ENCODE measurements around the gene TPRG1. TPM values are rescaled to one million over a fixed set of nuclear protein-coding genes. Genes with fewer than 3 reads are reported as not detected.

Gene TPRG1
- total and polyA plus RNA-seq, 2 of the 4 experiments (the other 2 are of a cell fraction) = 0.17 TPM; not detected in 1

DNA sequence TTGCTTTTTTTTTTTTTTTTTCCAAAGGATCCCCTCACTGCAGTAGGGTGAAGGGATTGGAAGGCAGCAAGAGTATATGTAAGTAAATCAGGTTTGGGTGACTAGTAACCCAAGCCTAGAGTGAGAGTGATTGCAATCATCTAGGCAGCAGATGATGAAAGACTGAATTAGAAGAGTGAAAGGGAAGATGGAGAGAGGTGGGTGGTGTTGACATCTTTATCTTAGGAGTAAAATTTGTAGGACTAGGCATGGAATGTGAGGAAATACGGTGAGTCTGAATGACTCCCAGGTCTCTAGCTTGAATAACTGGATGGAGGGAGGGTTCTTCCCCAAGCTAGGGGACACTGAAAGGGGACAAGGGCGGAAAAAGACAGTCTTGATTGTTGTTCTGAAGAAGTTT lies 63.4 kb downstream of the TPRG1 start:
- no peak overlapping the region for H2BK20ac ChIP-seq (ENCODE audit: low read depth, low read length)
- no peaks in the 10 kb centered on the region for H3K79me1 ChIP-seq (ENCODE audit: low read depth in 1 of 2, low read length in 2 of 2)
- no peaks in the 10 kb centered on the region for H3K36me3 ChIP-seq (ENCODE audit: control insufficient read depth, insufficient read depth, low read length)
- CTCF ChIA-PET = interaction anchor here (0.7 kb wide), 1 partner anchor 244 kb away, joined by 6 read pairs; no protein-coding TSS in a partner anchor
- H3K27ac ChIP-seq (ENCODE audit: insufficient read depth, low read length) = no peak overlapping the region
- H3K9ac ChIP-seq (ENCODE audit: low read depth, low read length) = no peak overlapping the region
- no peaks in the 10 kb centered on the region for H4K20me1 ChIP-seq (ENCODE audit: insufficient read depth, low read length)
- ATAC-seq (ENCODE audit: low read depth) (no peak), DNase-seq (no peak)
- H3K4me3 ChIP-seq (ENCODE audit: insufficient read depth, low read depth, low read length) = no peak overlapping the region
- H3K18ac ChIP-seq (ENCODE audit: low read depth, low read length) = no peak overlapping the region
- H4K5ac ChIP-seq (ENCODE audit: low read depth, low read length) = no peak overlapping the region
- H2AK5ac ChIP-seq (ENCODE audit: low read depth, low read length) = no peak overlapping the region
- intact Hi-C loops (cut with micrococcal nuclease) (no loop called here), dilution Hi-C loops (cut with HindIII; ENCODE audit: low sequenced_read_pairs, unreplicated experiment) (no loop called here), in situ Hi-C loops (cut with MboI; ENCODE audit: low sequenced_read_pairs) (loop anchor here (25.0 kb wide), 1 partner anchor 1523 kb away; the partner anchor contains the start of gene RTP2)
- H3K4me2 ChIP-seq (ENCODE audit: low read depth, low read length) = no peak overlapping the region
- no peaks in the 10 kb centered on the region for H3K9me3 ChIP-seq (ENCODE audit: control insufficient read depth, insufficient read depth, low read length)
- H2BK15ac ChIP-seq (ENCODE audit: low read depth, low read length) = no peak overlapping the region
- H3K4ac ChIP-seq (ENCODE audit: low read depth, low read length) = no peak overlapping the region
- H3K14ac ChIP-seq (replicated peaks; ENCODE audit: low read depth, low read length) = no peak overlapping the region
- WGBS, 2 experiments (ENCODE audit: extremely low coverage in 2 of 2, insufficient read length in 1 of 2) = 17% methylated on average over 1 of the region's 2 CpGs; no CpG with 5 or more reads in 1 of the 2 experiments
- POLR2A ChIA-PET (ENCODE audit: unreplicated experiment) = no interaction called here
- H2AK9ac ChIP-seq (replicated peaks; ENCODE audit: low read depth, low read length, poor library complexity) = no peak overlapping the region
- no peak overlapping the region for H4K91ac ChIP-seq (ENCODE audit: insufficient read depth, low read depth, low read length)
- H3K4me1 ChIP-seq (ENCODE audit: control insufficient read depth, insufficient read depth, low read length) = no peaks in the 10 kb centered on the region
- peaks cover 9% of the 10 kb centered on the region for H3K27me3 ChIP-seq (ENCODE audit: control insufficient read depth, insufficient read depth, low read length)
- no peak overlapping the region for H2AFZ ChIP-seq (replicated peaks; ENCODE audit: low read length, poor library complexity)
- no peak overlapping the region for H2BK120ac ChIP-seq (ENCODE audit: low read depth, low read length)
- H4K8ac ChIP-seq (ENCODE audit: low read depth in 2 of 2, low read length in 2 of 2) = no peak overlapping the region
- no peak overlapping the region for H3K23ac ChIP-seq (ENCODE audit: low read depth, low read length)
- no peak for TF ChIP-seq CHD1 (IDR thresholded peaks at IDR 0.05; ENCODE audit: low read depth, low read length)
- no peak for TF ChIP-seq FOS (IDR thresholded peaks at IDR 0.05; ENCODE audit: low read depth, low read length)
- no peak for TF ChIP-seq RAD21 (IDR thresholded peaks at IDR 0.05; ENCODE audit: low read length)
- TF ChIP-seq SMC3 (IDR thresholded peaks at IDR 0.05; ENCODE audit: low read depth, low read length) = no peak
- no peak for TF ChIP-seq NFE2L2 (IDR thresholded peaks at IDR 0.05; ENCODE audit: low read depth, low read length)
- no peak for TF ChIP-seq MAZ (IDR thresholded peaks at IDR 0.05; ENCODE audit: borderline replicate concordance, low read depth, low read length)
- no peak for TF ChIP-seq BHLHE40 (IDR thresholded peaks at IDR 0.05; ENCODE audit: low read depth, low read length)
- TF ChIP-seq, protein P1, sequence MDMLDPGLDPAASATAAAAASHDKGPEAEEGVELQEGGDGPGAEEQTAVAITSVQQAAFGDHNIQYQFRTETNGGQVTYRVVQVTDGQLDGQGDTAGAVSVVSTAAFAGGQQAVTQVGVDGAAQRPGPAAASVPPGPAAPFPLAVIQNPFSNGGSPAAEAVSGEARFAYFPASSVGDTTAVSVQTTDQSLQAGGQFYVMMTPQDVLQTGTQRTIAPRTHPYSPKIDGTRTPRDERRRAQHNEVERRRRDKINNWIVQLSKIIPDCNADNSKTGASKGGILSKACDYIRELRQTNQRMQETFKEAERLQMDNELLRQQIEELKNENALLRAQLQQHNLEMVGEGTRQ (IDR thresholded peaks at IDR 0.05; ENCODE audit: low read depth, low read length) = no peak
- no peak for TF ChIP-seq MAFK (IDR thresholded peaks at IDR 0.05; ENCODE audit: low read depth, low read length)
- TF ChIP-seq, protein P2, sequence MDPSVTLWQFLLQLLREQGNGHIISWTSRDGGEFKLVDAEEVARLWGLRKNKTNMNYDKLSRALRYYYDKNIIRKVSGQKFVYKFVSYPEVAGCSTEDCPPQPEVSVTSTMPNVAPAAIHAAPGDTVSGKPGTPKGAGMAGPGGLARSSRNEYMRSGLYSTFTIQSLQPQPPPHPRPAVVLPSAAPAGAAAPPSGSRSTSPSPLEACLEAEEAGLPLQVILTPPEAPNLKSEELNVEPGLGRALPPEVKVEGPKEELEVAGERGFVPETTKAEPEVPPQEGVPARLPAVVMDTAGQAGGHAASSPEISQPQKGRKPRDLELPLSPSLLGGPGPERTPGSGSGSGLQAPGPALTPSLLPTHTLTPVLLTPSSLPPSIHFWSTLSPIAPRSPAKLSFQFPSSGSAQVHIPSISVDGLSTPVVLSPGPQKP (IDR thresholded peaks at IDR 0.05; ENCODE audit: borderline replicate concordance, low read depth, low read length) = no peak
- TF ChIP-seq, protein P3, sequence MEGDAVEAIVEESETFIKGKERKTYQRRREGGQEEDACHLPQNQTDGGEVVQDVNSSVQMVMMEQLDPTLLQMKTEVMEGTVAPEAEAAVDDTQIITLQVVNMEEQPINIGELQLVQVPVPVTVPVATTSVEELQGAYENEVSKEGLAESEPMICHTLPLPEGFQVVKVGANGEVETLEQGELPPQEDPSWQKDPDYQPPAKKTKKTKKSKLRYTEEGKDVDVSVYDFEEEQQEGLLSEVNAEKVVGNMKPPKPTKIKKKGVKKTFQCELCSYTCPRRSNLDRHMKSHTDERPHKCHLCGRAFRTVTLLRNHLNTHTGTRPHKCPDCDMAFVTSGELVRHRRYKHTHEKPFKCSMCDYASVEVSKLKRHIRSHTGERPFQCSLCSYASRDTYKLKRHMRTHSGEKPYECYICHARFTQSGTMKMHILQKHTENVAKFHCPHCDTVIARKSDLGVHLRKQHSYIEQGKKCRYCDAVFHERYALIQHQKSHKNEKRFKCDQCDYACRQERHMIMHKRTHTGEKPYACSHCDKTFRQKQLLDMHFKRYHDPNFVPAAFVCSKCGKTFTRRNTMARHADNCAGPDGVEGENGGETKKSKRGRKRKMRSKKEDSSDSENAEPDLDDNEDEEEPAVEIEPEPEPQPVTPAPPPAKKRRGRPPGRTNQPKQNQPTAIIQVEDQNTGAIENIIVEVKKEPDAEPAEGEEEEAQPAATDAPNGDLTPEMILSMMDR (conservative IDR thresholded peaks at IDR 0.05; ENCODE audit: low read depth, low read length) = no peak
- TF ChIP-seq MXI1 (IDR thresholded peaks at IDR 0.05; ENCODE audit: borderline replicate concordance, low read depth, low read length) = no peak
- TF ChIP-seq RFX5 (IDR thresholded peaks at IDR 0.05; ENCODE audit: low read depth, low read length) = no peak
- TF ChIP-seq CEBPB (IDR thresholded peaks at IDR 0.05; ENCODE audit: low read depth, low read length) = no peak
- no peak for TF ChIP-seq RCOR1 (IDR thresholded peaks at IDR 0.05; ENCODE audit: insufficient replicate concordance, low read length)
- no peak for TF ChIP-seq POLR2A (IDR thresholded peaks at IDR 0.05; ENCODE audit: low read depth, low read length)
- no peaks in the 10 kb centered on the region for H3K9me1 ChIP-seq (ENCODE audit: insufficient read depth, low read length)
- no peak overlapping the region for H2BK5ac ChIP-seq (ENCODE audit: low read depth, low read length, poor library complexity, severe bottlenecking)
- no TSS peak for BruUV-seq (replicated peaks)
- no peak overlapping the region for H3K56ac ChIP-seq (ENCODE audit: extremely low read depth, insufficient read depth, low read length)
